MG63 (cell line): ENCODE results near the gene CXorf58. TPM values are rescaled to one million over a fixed set of nuclear protein-coding genes. Genes with fewer than 3 reads are reported as not detected.
"Not testable (repeated sequence)": the region's sequence is repeated elsewhere in the genome, so short reads cannot be mapped to it uniquely, and the experiment has no call there.

ENCODE experiments used
- DNase-seq: peaks from one replicate; pipeline ENCODE4 v3.0.0-alpha.2; 2020
- H3K27me3 ChIP-seq: fragments of 250-450 bp; sonication (Bioruptor Pico); 2 replicates; pipeline ENCODE4 v1.5.1; 2020; ENCODE audit warnings: mild to moderate bottlenecking, moderate library complexity
- H3K36me3 ChIP-seq: fragments of 250-450 bp; sonication (Bioruptor Pico); 2 replicates; pipeline ENCODE4 v1.5.1; 2020; ENCODE audit warnings: mild to moderate bottlenecking, moderate library complexity
- H3K4me3 ChIP-seq: fragments of 250-450 bp; sonication (Bioruptor Pico); 2 replicates; pipeline ENCODE4 v1.5.1; 2020; ENCODE audit warnings: mild to moderate bottlenecking, moderate library complexity
- H3K9me3 ChIP-seq: fragments of 250-450 bp; sonication (Bioruptor Pico); 2 replicates; pipeline ENCODE4 v1.5.1; 2020; ENCODE audit warnings: mild to moderate bottlenecking, moderate library complexity
- total RNA-seq: library from RNA; depleted of rRNA; stranded (reverse); fragments of >200 nt; shearing (Covaris generic); gene quantifications from 2 replicates; pipeline ENCODE4 v1.2.3, GENCODE V29; 2014; ENCODE audit warnings: low replicate concordance; rRNA removed

The CXorf58 gene, protein sequence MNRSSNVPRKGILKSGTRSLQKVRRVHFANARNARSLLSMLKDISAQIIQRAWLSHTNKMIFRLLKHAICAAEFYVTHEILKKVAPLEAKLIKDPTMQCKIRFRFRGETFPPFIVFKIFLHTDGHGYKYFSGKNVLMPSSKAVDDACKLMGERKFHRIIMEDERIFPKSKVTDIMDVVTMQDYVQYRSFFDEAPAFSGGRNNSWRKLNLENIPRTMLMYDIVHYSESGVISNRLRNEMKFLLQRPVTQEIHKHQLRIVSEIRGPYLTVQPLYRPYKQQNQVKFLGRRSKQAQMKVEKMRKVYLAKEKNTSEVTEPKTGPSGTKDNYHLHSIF
- 0.92 TPM in 1 of 2 replicates, not detected in the other for total RNA-seq

DNA sequence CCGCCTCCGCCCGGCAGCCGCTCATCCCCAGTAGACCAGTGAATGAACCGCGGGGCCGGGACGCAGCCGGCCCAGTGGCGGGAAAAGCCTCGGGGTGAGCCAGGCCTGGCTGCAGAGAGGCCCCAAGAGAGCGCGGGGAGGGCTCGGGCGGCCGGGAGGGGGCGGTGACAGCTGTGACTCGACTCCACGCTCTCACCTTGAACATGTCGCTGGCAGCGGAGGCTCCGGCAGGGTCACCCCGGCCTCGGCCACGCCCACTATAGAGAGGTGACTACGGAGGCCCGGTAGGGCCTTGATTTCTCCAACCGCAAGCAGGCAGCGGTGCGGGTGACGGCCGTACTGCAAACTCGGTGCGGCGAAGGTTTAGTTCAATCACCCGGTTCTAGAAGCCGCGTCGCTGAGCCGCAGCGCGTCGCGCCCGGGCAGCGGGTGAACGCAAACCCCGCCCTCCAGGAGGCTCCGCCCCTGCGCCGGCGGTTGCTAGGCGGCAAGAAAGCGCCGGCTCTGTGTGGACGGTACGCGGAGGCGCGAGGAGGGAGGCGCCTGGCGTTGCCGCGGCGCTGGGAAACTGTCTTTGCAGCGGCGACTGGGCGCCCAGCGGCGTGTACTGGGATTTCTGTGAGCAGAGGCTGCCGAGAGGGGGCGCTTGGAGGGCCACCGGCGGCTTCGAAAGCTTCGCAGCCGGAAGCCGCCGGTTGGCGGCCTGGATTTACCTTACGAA, at the start of gene CXorf58, which contains the start of gene APOO:
TSS of gene CXorf58 (plus strand) at position 509 of the 721 bp plus-strand sequence. CDS start 2,297 bp downstream, outside the sequence.
TSS of gene APOO (minus strand) at position 441 of the 721 bp plus-strand sequence. CDS start at position 205, 236 bp downstream.
- Histone ChIP-seq H3K9me3 (no peaks in the 10 kb centered on the region), H3K36me3 (no peaks in the 10 kb centered on the region), H3K4me3 (peak within 1 kb of the TSS; percentile 75), H3K27me3 (no peaks in the 10 kb centered on the region)
- peak; percentile 91 for DNase-seq

DNA sequence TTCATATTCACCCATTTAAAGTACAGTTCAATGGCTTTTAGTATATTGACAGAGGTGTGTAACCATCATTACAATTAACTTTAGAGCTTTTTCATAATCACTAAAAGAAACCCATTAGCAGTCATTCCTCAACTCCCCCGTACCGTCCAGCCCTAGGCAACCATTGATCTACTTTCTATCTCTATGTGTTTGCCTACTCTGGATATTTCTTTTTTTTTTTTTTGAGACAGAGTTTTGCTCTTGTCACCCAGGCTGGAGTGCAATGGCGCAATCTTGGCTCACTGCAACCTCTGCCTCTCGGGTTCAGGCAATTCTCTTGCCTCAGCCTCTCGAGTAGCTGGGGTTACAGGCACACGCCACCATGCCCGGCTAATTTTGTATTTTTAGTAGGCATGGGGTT, 48.6 kb upstream of the CXorf58 start:
- H3K36me3 ChIP-seq, H3K27me3 ChIP-seq, DNase-seq, H3K4me3 ChIP-seq, H3K9me3 ChIP-seq: not testable (repeated sequence)

DNA sequence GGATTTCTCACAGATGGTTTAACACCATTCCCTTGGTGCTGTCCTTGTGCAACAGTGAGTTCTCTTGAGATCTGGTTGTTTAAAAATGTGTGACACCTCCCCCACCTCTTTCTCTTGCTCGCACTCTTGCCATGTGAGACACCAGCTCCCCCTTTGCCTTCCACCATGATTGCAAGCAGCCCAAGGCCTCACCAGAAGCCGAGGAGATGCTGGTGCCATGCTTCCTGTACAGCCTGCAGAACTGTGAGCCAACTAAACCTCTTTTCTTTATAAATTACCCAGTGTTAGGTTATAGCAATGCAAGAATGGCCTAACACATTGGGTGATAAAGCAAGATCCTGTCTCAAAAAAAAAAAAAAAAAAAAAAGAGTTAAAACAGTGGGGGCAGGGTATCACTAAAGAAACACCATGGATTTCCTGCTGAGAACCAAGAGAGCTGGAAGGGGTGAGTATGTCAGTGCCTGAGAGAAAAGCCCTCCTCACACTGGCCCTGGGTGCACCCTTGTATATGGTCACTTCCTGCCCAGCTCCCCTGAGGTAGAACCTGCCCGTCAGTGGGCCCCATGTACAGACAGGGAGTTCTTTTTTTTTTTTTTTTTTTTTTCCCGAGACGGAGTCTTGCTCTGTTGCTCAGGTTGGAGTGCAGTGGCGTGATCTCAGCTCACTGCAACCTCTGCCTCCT, 46.5 kb upstream of the CXorf58 start:
- Histone ChIP-seq H3K4me3 (no peak overlapping the region), H3K36me3 (no peaks in the 10 kb centered on the region), H3K9me3 (no peaks in the 10 kb centered on the region), H3K27me3 (no peaks in the 10 kb centered on the region)
- DNase-seq: no peak

DNA sequence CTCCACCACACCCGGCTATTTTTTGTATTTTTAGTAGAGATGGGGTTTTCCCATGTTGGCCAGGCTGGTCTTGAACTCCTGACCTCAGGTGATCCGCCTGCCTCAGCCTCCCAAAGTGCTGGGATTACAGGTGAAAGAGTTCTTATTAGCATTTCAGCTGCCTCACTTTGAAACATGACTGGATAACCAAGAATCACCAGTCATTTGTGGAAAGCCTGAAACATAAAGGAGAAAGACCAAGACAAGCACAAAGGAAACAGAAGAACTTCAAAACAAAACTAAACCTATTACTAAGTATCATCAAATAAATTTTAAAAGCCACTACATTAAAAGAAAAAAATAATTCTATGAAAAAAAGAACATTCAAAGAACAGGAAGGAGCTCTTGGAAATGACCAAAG, 45.9 kb upstream of the CXorf58 start:
- not testable (repeated sequence) for H3K27me3 ChIP-seq, H3K36me3 ChIP-seq, H3K9me3 ChIP-seq, DNase-seq, H3K4me3 ChIP-seq

DNA sequence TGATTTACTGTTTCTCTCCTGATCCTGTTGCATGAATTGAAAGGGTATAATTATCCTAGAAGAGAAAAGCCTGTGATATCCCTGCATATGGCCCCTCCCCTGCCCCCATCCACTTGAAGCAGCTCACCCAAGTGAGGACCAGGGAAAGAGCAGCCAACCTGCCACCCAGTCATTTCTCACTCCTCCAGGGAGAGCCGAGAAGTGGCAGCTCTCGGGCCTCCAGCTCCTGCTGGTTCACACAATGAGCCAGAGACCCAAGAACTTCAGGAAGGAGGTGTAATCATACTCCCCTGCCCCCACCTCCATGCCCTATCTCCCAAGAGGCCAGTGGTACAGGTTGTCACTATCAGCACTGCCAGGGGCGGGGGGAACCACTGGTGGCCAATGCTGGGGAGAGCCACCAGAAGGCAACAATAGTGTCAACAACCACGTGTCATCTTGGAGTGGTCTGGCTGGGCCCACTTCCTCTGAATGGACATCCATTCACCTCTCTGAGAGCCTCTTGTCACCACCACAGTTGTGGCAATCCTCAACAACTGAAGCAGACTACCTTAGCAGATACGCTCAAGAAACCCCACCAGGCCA, 43.0 kb upstream of the CXorf58 start:
- Histone ChIP-seq H3K36me3 (no peaks in the 10 kb centered on the region), H3K9me3 (no peaks in the 10 kb centered on the region), H3K27me3 (no peaks in the 10 kb centered on the region), H3K4me3 (no peak overlapping the region)
- no peak for DNase-seq

DNA sequence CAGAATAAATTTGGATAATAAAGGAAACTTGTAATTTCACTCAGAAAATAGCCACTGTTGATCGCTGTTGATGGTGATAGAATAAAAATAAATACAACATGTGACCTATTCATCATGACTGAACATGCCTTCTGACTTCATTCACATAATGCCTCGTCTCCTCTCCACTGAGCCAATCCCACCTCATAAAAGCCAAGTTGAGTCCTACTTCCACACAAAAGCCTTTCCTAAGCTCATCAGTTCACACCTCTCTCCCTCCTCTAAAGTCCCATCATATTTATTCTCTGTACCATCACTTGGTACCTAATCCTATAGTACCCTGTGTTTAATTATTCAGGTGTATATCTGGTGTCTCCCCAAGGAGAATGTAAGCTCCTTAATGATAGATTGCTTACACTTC, 37.8 kb upstream of the CXorf58 start:
- Histone ChIP-seq H3K9me3 (no peaks in the 10 kb centered on the region), H3K4me3 (no peak overlapping the region), H3K27me3 (no peaks in the 10 kb centered on the region), H3K36me3 (no peaks in the 10 kb centered on the region)
- DNase-seq: no peak

DNA sequence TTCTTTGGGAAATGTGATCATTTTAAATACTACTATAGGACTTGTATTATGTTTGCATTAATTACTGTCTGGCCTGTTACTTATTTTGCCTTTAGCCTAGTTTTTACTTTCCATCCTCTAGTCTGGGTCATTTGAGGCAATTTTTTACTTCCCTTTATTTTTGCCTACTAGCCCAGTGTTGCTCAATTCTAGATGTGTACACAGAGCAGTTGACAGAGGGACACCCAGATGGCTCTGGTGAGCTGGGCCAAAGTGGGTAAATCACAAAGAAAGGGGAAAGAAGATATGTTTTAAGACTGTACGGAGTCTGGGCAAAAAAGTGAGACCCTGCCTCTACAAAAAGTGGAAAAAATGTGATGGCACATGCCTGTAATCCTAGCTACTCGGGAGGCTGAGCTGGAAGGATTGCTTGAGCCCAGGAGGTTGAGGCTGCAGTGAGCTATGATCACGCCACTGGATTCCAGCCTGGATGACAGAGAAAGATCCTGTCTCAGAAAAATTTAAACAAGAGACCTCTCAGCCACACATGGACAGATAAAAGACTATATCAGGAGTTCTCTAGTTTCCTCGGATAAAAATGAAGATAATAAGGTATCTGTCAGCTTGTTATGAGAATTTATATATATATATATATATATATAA, 35.8 kb upstream of the CXorf58 start:
- Histone ChIP-seq H3K36me3 (peaks cover 4% of the 10 kb centered on the region; the same call in 1 of the 2 replicates), H3K4me3 (no peak overlapping the region), H3K27me3 (no peaks in the 10 kb centered on the region), H3K9me3 (no peaks in the 10 kb centered on the region)
- DNase-seq: no peak

DNA sequence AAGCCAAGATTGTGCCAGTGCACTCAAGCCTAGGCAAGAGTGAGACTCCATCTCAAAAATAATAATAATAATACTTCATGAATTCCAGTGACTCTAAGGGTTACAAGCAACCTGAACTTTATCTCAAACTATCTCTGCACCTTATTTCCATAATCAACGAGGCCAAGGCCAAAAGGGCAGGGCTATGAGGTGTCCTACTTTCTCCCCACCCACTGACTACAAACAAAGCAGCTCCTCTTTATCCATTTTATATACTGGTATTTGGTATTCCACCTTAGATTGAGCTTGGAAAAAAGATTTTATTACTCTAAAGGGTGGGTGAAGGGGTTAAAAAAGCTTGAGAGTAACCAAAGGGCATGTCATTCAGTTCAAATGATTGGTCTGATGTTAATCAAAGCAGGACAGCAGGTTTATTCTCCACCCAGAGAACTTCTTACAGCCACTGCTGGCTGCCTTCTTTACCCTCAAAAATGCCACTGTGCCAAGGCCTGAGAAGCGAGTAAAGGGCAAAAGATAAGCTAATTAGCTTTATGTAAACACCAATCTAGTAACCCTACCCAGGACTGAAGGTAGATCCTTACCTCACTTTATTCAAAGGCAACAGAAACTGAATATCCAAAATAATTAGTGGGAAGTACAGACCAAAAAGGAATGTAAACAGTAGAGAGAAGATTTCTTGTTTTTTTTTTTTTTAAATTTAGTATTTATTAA, 28.3 kb upstream of the CXorf58 start:
- no peak for DNase-seq

DNA sequence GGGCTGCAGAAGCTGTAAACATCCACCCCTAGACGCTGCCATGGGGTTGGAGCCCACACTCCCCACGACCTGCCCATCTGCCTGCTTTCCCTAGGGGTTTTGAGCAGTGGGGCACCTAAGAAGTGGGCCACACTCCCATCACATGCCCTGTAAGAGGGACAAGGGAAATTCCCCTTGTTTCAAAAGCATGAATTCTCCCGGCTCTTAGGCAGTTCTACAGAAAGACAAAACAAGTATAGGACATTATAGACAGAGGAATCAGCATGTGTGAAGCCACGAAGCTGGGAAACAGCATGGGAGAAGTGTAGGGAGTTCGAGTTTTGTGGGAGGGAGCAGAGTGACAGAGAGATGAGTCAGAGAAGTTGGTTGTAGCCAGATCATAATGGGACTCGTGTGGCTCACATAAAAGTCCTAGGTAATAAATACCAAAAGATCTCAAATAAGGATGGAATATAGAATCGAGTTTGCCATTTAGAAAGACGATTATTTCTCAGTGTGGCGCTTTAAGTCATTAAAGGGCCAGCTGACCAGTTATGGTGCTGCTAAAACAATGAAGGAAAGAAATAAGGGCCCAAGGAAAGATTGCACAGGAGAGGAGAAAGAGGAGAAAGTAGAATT, 24.0 kb upstream of the CXorf58 start:
- Histone ChIP-seq H3K9me3 (no peaks in the 10 kb centered on the region), H3K27me3 (no peaks in the 10 kb centered on the region), H3K36me3 (no peaks in the 10 kb centered on the region), H3K4me3 (peak overlapping the region; percentile 11)
- peak; percentile 67 for DNase-seq

More for the DNA sequence above, 28.3 kb upstream of the CXorf58 start:
- no peaks in the 10 kb centered on the region for H3K9me3 ChIP-seq
- no peaks in the 10 kb centered on the region for H3K27me3 ChIP-seq
- H3K4me3 ChIP-seq: no peak overlapping the region
- H3K36me3 ChIP-seq: peaks cover 4% of the 10 kb centered on the region; the same call in 1 of the 2 replicates

DNA sequence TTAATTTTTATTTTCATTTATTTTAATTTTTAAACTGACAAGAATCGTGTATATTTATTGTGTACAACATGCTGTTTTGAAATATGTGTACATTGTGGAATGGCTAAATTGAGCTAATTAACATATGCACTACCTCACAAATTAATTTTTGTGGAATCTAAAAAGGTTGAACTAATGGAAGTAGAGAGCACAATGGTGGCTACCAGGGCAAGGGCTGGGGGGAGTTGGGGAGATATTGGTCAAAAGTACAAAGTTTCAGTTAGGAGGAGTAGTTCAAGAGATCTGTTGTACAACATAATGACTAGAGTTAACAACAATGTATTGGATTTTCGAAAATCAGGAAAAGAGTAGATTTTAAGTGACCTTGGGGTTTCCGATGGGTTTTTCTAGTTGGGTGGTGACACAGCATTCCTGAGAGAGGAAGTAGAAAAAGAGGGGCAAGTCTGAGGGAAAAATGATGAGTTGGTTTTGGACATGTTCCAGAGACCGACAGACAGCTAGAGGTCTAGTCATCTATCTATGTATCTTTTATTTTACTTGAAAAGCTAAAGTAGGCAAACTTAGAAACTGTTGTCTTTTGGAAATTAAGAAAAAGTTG, 23.3 kb upstream of the CXorf58 start:
- Histone ChIP-seq H3K4me3 (no peak overlapping the region), H3K36me3 (no peaks in the 10 kb centered on the region), H3K27me3 (no peaks in the 10 kb centered on the region), H3K9me3 (no peaks in the 10 kb centered on the region)
- peak; percentile 8 for DNase-seq

DNA sequence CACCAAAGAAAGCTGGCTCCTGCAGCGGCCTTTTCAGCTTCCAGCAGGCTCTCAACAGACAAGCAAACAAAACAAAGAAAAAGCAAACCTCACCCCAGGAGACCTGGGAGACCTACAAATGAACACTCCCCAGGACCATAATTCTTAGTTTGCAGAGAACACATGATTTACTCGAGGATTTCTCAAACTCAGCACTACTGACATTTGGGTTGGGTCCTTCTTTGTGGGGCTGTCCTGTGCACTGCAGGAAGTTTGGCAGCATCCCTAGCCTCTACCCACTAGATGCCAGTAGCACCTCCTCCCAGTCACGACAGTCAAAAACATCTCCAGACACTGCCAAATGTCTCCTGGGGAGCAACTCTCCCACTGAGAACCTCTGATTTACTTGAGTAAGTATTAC, 22.0 kb upstream of the CXorf58 start:
- Histone ChIP-seq H3K4me3 (no peak overlapping the region), H3K36me3 (no peaks in the 10 kb centered on the region), H3K9me3 (no peaks in the 10 kb centered on the region), H3K27me3 (no peaks in the 10 kb centered on the region)
- peak; percentile 51 for DNase-seq

DNA sequence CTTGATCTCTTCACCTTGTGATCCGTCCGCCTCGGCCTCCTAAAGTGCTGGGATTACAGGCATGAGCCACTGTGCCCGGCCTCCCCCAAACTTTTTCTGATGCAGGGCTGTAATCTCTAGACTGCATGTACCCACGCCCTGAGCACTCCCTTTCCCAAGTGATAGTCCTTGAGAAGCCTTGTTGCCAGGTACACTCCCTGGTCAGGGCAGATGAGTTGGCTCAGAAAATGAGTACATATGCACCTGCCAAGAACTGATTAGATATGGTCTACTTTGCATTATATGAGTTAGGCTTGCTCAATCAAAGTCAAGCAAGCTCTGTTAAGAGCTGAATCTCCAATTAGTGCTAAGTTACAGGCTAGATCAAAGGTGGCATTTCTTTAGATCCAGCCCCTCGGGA, 20.4 kb upstream of the CXorf58 start:
- no peaks in the 10 kb centered on the region for H3K9me3 ChIP-seq
- H3K4me3 ChIP-seq: no peak overlapping the region
- no peaks in the 10 kb centered on the region for H3K36me3 ChIP-seq
- no peak for DNase-seq
- no peaks in the 10 kb centered on the region for H3K27me3 ChIP-seq

DNA sequence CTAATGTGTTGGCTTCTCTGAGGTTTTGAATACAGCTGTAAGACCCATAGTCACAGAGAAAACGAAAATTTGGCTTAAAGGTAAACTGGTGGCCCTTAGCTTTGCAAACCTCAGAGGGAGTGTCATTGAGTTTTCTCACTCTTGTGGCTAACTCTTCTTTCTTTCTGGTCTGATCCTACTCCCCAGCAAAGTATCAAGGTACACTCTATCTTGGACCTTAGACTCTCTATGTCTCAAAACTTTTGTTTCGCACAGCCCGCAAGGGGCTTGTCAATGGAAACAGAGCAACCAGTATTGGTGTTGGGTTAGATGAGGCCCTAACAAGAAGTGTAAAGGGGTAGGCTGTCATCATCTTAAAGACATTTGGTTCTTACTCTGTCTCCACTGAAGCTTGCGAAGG, 19.9 kb upstream of the CXorf58 start:
- no peak for DNase-seq
- Histone ChIP-seq H3K4me3 (no peak overlapping the region), H3K36me3 (no peaks in the 10 kb centered on the region)

DNA sequence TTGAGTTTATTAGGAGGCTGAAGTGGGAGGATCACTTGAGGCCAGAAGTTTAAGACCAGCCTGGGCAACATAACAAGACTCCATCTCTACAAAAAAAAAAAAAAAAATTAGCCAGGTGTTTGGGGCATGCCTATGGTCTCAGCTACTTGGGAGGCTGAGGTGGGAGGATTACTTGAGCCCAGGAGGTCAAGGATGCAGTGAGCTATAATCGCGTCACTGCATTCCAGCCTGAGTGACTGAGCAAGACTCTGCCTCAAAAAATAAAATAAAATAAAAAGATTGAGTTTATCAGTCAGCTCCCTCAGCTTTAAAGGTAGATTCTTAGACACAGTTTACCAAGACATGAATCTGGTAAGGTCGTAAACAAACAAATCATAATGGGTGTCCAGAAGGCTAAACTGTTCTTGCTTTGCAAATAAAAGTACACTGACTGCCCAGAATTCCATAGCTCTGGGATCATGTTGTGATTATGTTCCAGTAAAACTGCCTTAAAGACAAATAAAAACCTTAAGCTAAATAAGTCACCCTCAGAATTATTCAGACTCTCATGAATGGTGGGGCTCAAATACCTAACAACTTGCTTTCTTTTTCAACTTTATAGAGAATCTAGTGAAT, 18.8 kb upstream of the CXorf58 start:
- no peaks in the 10 kb centered on the region for H3K27me3 ChIP-seq
- no peaks in the 10 kb centered on the region for H3K36me3 ChIP-seq
- H3K4me3 ChIP-seq: no peak overlapping the region
- DNase-seq: peak; percentile 31
- H3K9me3 ChIP-seq: no peaks in the 10 kb centered on the region

More for the DNA sequence above, 19.9 kb upstream of the CXorf58 start:
- H3K9me3 ChIP-seq: no peaks in the 10 kb centered on the region
- no peaks in the 10 kb centered on the region for H3K27me3 ChIP-seq

DNA sequence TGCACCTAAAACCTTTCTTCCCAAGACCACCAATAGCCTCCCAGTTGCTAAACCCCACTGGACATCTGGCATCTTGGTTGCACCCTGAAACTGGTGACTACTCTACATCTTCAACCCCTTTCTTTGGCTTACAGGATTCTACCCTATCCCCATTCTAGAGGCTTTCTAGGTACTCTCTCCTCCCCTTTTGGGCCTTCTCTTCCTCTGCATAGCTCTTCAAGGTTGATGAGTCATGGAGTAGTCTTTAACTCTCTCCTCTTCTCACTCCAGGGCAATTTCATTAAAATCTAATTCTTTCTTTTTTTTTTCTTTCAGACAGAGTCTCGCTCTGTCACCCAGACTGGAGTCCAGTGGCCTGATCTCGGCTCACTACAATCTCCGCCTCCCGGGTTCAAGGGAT, 16.9 kb upstream of the CXorf58 start:
- no peaks in the 10 kb centered on the region for H3K36me3 ChIP-seq
- no peak overlapping the region for H3K4me3 ChIP-seq
- no peaks in the 10 kb centered on the region for H3K9me3 ChIP-seq
- no peak for DNase-seq
- no peaks in the 10 kb centered on the region for H3K27me3 ChIP-seq
